Gastrocnemius medialis (tissue), 4 donors: ENCODE results near the gene MYLK3.

Source experiments
- CTCF ChIP-seq, 5 experiments: fragments of 450-650 bp in 3 of 5; fragments of 200-600 bp in 2 of 5; sonication (generic) in 2 of 5; IDR thresholded peaks in 4 of 5; conservative IDR thresholded peaks in 1 of 5; 1 replicate in 4 of 5; 2 replicates in 1 of 5; pipeline ENCODE4 v1.5.1; 2016 to 2019; ENCODE audit warnings: antibody characterized with exemption in 5 of 5, mild to moderate bottlenecking in 3 of 5, moderate library complexity in 3 of 5
- POLR2A ChIP-seq, 2 donors: fragments of 450-650 bp; IDR thresholded peaks; one replicate each; pipeline ENCODE4 v1.6.1; 2017; ENCODE audit warnings: antibody characterized with exemption in 2 of 2, mild to moderate bottlenecking in 2 of 2, moderate library complexity in 2 of 2

- TF ChIP-seq POLR2A (IDR thresholded peaks at IDR 0.05) (no peak), CTCF (IDR thresholded peaks at IDR 0.05 in 4 of 5, conservative IDR thresholded peaks at IDR 0.05 in 1 of 5) (no peak)
These were observed 41.6 kb upstream of the MYLK3 start for GRCh38 chr16:46789499-46790414.
